HepG2 (cell line): ENCODE data around the gene STUB1. TPM values are rescaled to one million over a fixed set of nuclear protein-coding genes. Genes with fewer than 3 reads are reported as not detected.

ENCODE experiments used
- ARNT2 ChIP-seq: sonication (generic); formaldehyde crosslinking; IDR thresholded peaks from 2 replicates; pipeline ENCODE4 v1.8.0; 2022; ENCODE audit warnings: mild to moderate bottlenecking, low read depth, missing genetic modification reagents, moderate library complexity
- BCL6 ChIP-seq: IDR thresholded peaks from 2 replicates; pipeline ENCODE4 v1.6.1; 2016; ENCODE audit warnings: missing genetic modification reagents, missing compliant biosample characterization
- E2F5 ChIP-seq: sonication (generic); formaldehyde crosslinking; conservative IDR thresholded peaks from 2 replicates; pipeline ENCODE4 v1.4.0; 2020; ENCODE audit warnings: missing genetic modification reagents
- HNRNPUL1 ChIP-seq: fragments of 200-400 bp; formaldehyde crosslinking; IDR thresholded peaks from 2 replicates; pipeline ENCODE4 v1.6.1; 2017; ENCODE audit warnings: low read depth, mild to moderate bottlenecking, low read length, moderate library complexity
- HOXD1 ChIP-seq: sonication (generic); formaldehyde crosslinking; IDR thresholded peaks from 2 replicates; pipeline ENCODE4 v1.5.0; 2020; ENCODE audit warnings: missing genetic modification reagents
- KLF16 ChIP-seq, 2 experiments: sonication (generic) in 1 of 2; formaldehyde crosslinking in 1 of 2; IDR thresholded peaks; 2 replicates each; pipeline versions ENCODE4 v1.6.1 to v1.8.0; 2016 to 2023; ENCODE audit warnings: missing genetic modification reagents in 2 of 2, missing compliant biosample characterization in 1 of 2
- MAFF ChIP-seq: IDR thresholded peaks from 2 replicates; pipeline ENCODE4 v1.6.1; 2011; ENCODE audit warnings: low read depth, low read length, improper control_type of control experiment
- MEIS1 ChIP-seq: sonication (generic); formaldehyde crosslinking; IDR thresholded peaks from 2 replicates; pipeline ENCODE4 v1.9.0; 2021; ENCODE audit warnings: mild to moderate bottlenecking, missing genetic modification reagents, moderate library complexity, borderline replicate concordance
- MEIS2 ChIP-seq: sonication (generic); formaldehyde crosslinking; IDR thresholded peaks from 2 replicates; pipeline ENCODE4 v1.9.0; 2021; ENCODE audit warnings: mild to moderate bottlenecking, missing genetic modification reagents
- NBN ChIP-seq: fragments of 450-650 bp; conservative IDR thresholded peaks from 2 replicates; pipeline ENCODE4 v1.6.1; 2017
- NCOR1 ChIP-seq: fragments of 200-600 bp; sonication (generic); IDR thresholded peaks from 2 replicates; pipeline ENCODE4 v1.7.0; 2017; ENCODE audit warnings: antibody characterized with exemption, low read length, borderline replicate concordance
- PAX8 ChIP-seq: sonication (generic); formaldehyde crosslinking; IDR thresholded peaks from 2 replicates; pipeline ENCODE4 v1.8.0; 2022; ENCODE audit warnings: mild to moderate bottlenecking, missing genetic modification reagents, borderline replicate concordance
- RFXAP ChIP-seq: sonication (generic); formaldehyde crosslinking; IDR thresholded peaks from 2 replicates; pipeline ENCODE4 v1.4.0; 2020; ENCODE audit warnings: missing genetic modification reagents, borderline replicate concordance
- SPEN ChIP-seq: sonication (generic); formaldehyde crosslinking; IDR thresholded peaks from 2 replicates; pipeline ENCODE4 v1.5.1; 2020; ENCODE audit warnings: low read depth, mild to moderate bottlenecking, missing genetic modification reagents
- TFDP1 ChIP-seq: IDR thresholded peaks from 2 replicates; pipeline ENCODE4 v1.6.1; 2016; ENCODE audit warnings: missing compliant biosample characterization, missing genetic modification reagents, borderline replicate concordance
- TMF1 ChIP-seq: sonication (generic); formaldehyde crosslinking; IDR thresholded peaks from 2 replicates; pipeline ENCODE4 v1.8.1; 2022; ENCODE audit warnings: low read depth, missing genetic modification reagents
- ZBTB21 ChIP-seq: sonication (generic); formaldehyde crosslinking; IDR thresholded peaks from 2 replicates; pipeline ENCODE4 v1.4.0; 2020; ENCODE audit warnings: missing genetic modification reagents
- ZNF10 ChIP-seq: sonication (generic); formaldehyde crosslinking; IDR thresholded peaks from 2 replicates; pipeline ENCODE4 v1.4.0; 2020; ENCODE audit warnings: mild to moderate bottlenecking, low read depth, missing genetic modification reagents, borderline replicate concordance
- ZNF280B ChIP-seq: sonication (generic); formaldehyde crosslinking; IDR thresholded peaks from 2 replicates; pipeline ENCODE4 v1.5.0; 2020; ENCODE audit warnings: missing genetic modification reagents, mild to moderate bottlenecking, borderline replicate concordance
- ZNF432 ChIP-seq: sonication (generic); formaldehyde crosslinking; IDR thresholded peaks from 2 replicates; pipeline ENCODE4 v1.5.0; 2020; ENCODE audit warnings: missing genetic modification reagents, mild to moderate bottlenecking, borderline replicate concordance
- ZNF577 ChIP-seq: sonication (generic); formaldehyde crosslinking; IDR thresholded peaks from 2 replicates; pipeline ENCODE4 v1.4.0; 2020; ENCODE audit warnings: mild to moderate bottlenecking, low read depth, missing genetic modification reagents, borderline replicate concordance
- ZNF839 ChIP-seq: sonication (generic); formaldehyde crosslinking; IDR thresholded peaks from 2 replicates; pipeline ENCODE4 v1.4.0; 2020; ENCODE audit warnings: missing genetic modification reagents, mild to moderate bottlenecking, borderline replicate concordance
- ZXDC ChIP-seq: sonication (generic); formaldehyde crosslinking; IDR thresholded peaks from 2 replicates; pipeline ENCODE4 v1.5.0; 2020; ENCODE audit warnings: mild to moderate bottlenecking, missing genetic modification reagents
- polyA plus RNA-seq, 8 experiments: library from polyadenylated mRNA; depleted of rRNA in 3 of 8; stranded (reverse) in 7 of 8; unstranded in 1 of 8; fragments of >200 nt; fragmentation: Illumina TruSeq in 4 of 8; extraction: Trizol in 4 of 8; gene quantifications; 2 replicates each; pipeline versions ENCODE4 v1.2.1 to v1.2.3, GENCODE V29; 2011 to 2016; ENCODE audit warnings: low read depth in 4 of 8, missing spikeins in 1 of 8, mixed read lengths in 1 of 8; ENCODE audit not compliant: insufficient read depth in 1 of 8
- total RNA-seq, 5 experiments: library from RNA; depleted of rRNA; stranded (reverse); fragments of >200 nt; fragmentation: Illumina TruSeq; extraction: Trizol; gene quantifications; 2 replicates each; pipeline ENCODE4 v1.2.3, GENCODE V29; 2016; ENCODE audit warnings: low read depth in 1 of 5

Gene STUB1
- total and polyA plus RNA-seq, 2 of the 13 experiments (the other 11 are each of a cell fraction or from before 2014, with no cell fraction given): 52.9 to 78.2 TPM

- no peak for TF ChIP-seq PAX8 (CRISPR knock-in tag)
- 0 out of 2 replicates have a peak, but pooled peaks have one; percentile 13 for TF ChIP-seq MEIS2
- TF ChIP-seq TMF1 (CRISPR knock-in tag): no peak
- TF ChIP-seq NBN: no peak
- no peak for TF ChIP-seq ZNF432 (CRISPR knock-in tag)
- TF ChIP-seq ZBTB21 (CRISPR knock-in tag): no peak
- TF ChIP-seq MAFF: no peak
- TF ChIP-seq NCOR1: 0 out of 2 replicates have a peak, but pooled peaks have one; percentile 20
- no peak for TF ChIP-seq HNRNPUL1
- no peak for TF ChIP-seq ARNT2 (CRISPR knock-in tag)
- TF ChIP-seq RFXAP (CRISPR knock-in tag): no peak
- no peak for TF ChIP-seq ZNF280B
- peak; percentile 27; the same call in 1 of the 2 replicates for TF ChIP-seq BCL6 (CRISPR knock-in tag)
- TF ChIP-seq ZNF577 (CRISPR knock-in tag): no peak
- TF ChIP-seq MEIS1 (CRISPR knock-in tag): no peak
- TF ChIP-seq KLF16 (CRISPR knock-in tag; IDR thresholded peaks at IDR 0.05): no peak
- TF ChIP-seq ZXDC (CRISPR knock-in tag): no peak
- no peak for TF ChIP-seq SPEN (CRISPR knock-in tag)
- no peak for TF ChIP-seq ZNF839 (CRISPR knock-in tag)
- no peak for TF ChIP-seq E2F5 (CRISPR knock-in tag)
- peak; percentile 83 for TF ChIP-seq TFDP1 (CRISPR knock-in tag)
- no peak for TF ChIP-seq HOXD1 (CRISPR knock-in tag)
- TF ChIP-seq ZNF10 (CRISPR knock-in tag): no peak
Measured at GRCh38 chr16:714558-715476, 34.6 kb downstream of the STUB1 start, which contains the start of gene METRN (continued).
